22Rv1 (cell line): ENCODE results near the gene THOC7.

Source experiments
- ZFX ChIP-seq: fragments of 450-650 bp; IDR thresholded peaks from 2 replicates; pipeline ENCODE4 v1.6.1; 2017; ENCODE audit warnings: antibody characterized with exemption, borderline replicate concordance
- TF ChIP-seq, protein P1 (sequence below): fragments of 450-650 bp; IDR thresholded peaks from 2 replicates; pipeline ENCODE4 v1.5.1; 2017; ENCODE audit warnings: mild to moderate bottlenecking

GRCh38 chr3:63864965-63865327 lies 1.3 kb upstream of the THOC7 start:
- TF ChIP-seq, protein P1, sequence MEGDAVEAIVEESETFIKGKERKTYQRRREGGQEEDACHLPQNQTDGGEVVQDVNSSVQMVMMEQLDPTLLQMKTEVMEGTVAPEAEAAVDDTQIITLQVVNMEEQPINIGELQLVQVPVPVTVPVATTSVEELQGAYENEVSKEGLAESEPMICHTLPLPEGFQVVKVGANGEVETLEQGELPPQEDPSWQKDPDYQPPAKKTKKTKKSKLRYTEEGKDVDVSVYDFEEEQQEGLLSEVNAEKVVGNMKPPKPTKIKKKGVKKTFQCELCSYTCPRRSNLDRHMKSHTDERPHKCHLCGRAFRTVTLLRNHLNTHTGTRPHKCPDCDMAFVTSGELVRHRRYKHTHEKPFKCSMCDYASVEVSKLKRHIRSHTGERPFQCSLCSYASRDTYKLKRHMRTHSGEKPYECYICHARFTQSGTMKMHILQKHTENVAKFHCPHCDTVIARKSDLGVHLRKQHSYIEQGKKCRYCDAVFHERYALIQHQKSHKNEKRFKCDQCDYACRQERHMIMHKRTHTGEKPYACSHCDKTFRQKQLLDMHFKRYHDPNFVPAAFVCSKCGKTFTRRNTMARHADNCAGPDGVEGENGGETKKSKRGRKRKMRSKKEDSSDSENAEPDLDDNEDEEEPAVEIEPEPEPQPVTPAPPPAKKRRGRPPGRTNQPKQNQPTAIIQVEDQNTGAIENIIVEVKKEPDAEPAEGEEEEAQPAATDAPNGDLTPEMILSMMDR: no peak
- no peak for TF ChIP-seq ZFX
